Spinal cord (tissue), 10 donors: ENCODE data around the gene PLCB1. TPM values are rescaled to one million over a fixed set of nuclear protein-coding genes. Genes with fewer than 3 reads are reported as not detected.

Source experiments
- DNase-seq, 6 donors: peaks; one replicate each; pipeline versions ENCODE4 v3.0.0 to v3.0.0-alpha.2; 2013 to 2015; ENCODE audit warnings: low spot score in 6 of 6, low read depth in 4 of 6
- H3K27ac ChIP-seq: one replicate; pipeline ENCODE4 v1.5.1; 2013; ENCODE audit warnings: low read depth, low read length, control low read depth
- H3K27me3 ChIP-seq: one replicate; pipeline ENCODE4 v1.6.1; 2013; ENCODE audit warnings: low read length; ENCODE audit not compliant: control insufficient read depth, insufficient read depth
- H3K36me3 ChIP-seq: one replicate; pipeline ENCODE4 v1.6.1; 2013; ENCODE audit warnings: low read length; ENCODE audit not compliant: control insufficient read depth, insufficient read depth
- H3K4me1 ChIP-seq: one replicate; pipeline ENCODE4 v1.6.1; 2013; ENCODE audit warnings: low read length; ENCODE audit not compliant: control insufficient read depth, insufficient read depth
- H3K4me3 ChIP-seq: one replicate; pipeline ENCODE4 v1.5.1; 2013; ENCODE audit warnings: low read depth, low read length, control low read depth
- H3K9me3 ChIP-seq: one replicate; pipeline ENCODE4 v1.6.1; 2013; ENCODE audit warnings: low read length; ENCODE audit not compliant: control insufficient read depth, insufficient read depth
- WGBS: methylation state at CpG from one replicate; pipeline ENCODE4 v1.1.5; 2013; ENCODE audit warnings: missing lambda C conversion rate; ENCODE audit not compliant: insufficient coverage; 5-methylcytosine and 5-hydroxymethylcytosine counted together
- polyA plus RNA-seq, 2 donors: library from polyadenylated mRNA; unstranded; fragments of 120-200 nt; gene quantifications; one replicate each; pipeline ENCODE4 v1.2.1, GENCODE V29; 2013; ENCODE audit not compliant: insufficient read length in 2 of 2
- total RNA-seq, 2 donors: library from RNA; depleted of rRNA in 1 of 2; stranded (reverse); fragments of 120-200 nt in 1 of 2; fragments of >200 nt in 1 of 2; gene quantifications; one replicate each; pipeline versions ENCODE4 v1.2.3 to v1.2.4, GENCODE V29; 2013 to 2014
- donor health status: healthy.

PLCB1 gene
- total and polyA plus RNA-seq, 4 donors, result 42.9 to 111 (median 88.2) TPM

DNA sequence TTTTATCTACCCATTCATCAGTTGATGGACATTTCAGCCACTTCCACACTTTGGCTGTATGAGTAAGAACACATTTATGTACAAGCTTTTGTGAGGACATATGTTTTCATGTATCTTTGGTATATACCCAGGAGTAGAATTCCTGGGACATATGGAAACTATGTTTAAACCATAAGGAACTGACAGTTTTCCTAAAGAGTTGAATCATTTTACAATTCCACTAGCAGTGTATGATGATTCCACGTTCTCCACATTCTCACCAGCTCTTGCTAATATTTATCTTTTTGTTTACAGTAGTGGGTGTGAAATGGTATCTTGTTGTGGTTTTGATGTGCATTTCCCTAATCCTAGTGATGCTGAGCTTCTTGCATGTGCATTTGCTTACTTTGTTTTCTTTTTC lies 338.1 kb downstream of the PLCB1 start:
- H3K4me3 ChIP-seq, result no peak overlapping the region
- DNase-seq, result peak in 1 of 6 donors; percentile 60
- no peaks in the 10 kb centered on the region for H3K4me1 ChIP-seq
- H3K27me3 ChIP-seq, result no peaks in the 10 kb centered on the region
- no CpG with 5 or more reads among the region's 1 CpG for WGBS
- no peaks in the 10 kb centered on the region for H3K36me3 ChIP-seq
- no peak overlapping the region for H3K27ac ChIP-seq
- no peaks in the 10 kb centered on the region for H3K9me3 ChIP-seq

DNA sequence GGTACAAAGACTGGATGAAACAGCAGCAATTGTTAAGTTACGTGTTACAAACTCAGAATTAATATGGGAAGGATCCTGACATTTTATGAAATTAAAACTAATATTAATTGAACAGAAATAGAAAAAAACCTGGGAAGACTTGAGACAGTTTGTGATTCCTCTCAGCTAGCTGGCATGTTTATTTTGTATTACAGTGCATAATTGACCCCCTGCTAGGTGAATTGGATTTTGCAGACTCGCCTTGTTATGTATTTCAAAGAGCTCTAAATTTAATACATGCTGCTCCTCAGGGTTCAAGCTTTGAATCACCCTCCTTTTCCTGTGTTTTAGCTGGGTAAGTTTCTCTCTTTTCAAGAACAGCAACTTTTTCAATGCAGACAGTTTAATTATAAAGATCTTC lies 339.4 kb downstream of the PLCB1 start:
- WGBS, result no CpG with 5 or more reads among the region's 2 CpGs

DNA sequence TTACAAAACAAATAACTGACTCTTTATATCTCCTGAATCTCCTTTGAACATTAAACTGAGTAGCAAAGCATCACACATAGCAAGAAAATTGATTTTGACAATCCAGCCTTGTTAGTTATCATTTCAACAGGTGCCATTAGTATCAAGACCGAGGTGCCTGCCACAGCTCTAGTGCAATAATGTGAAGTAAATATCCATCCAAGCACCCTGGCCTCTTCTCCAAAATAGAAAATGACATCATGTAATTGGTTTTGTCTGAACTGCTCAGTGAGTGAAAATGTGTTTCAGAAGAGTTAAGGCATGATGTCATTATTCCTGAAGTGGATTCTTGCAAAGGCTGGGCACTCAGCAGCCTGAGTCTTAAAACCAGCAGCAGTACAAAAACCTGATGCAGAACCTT lies 341.4 kb downstream of the PLCB1 start:
- no peaks in the 10 kb centered on the region for H3K27me3 ChIP-seq
- no peaks in the 10 kb centered on the region for H3K36me3 ChIP-seq
- H3K4me3 ChIP-seq, result no peak overlapping the region
- peak in 2 of 6 donors; percentile 8 to 37 for DNase-seq
- no CpG with 5 or more reads among the region's 1 CpG for WGBS
- H3K4me1 ChIP-seq, result no peaks in the 10 kb centered on the region
- H3K9me3 ChIP-seq, result no peaks in the 10 kb centered on the region
- no peak overlapping the region for H3K27ac ChIP-seq

More for the DNA sequence above, 339.4 kb downstream of the PLCB1 start:
- H3K9me3 ChIP-seq, result no peaks in the 10 kb centered on the region
- H3K4me1 ChIP-seq, result no peaks in the 10 kb centered on the region
- DNase-seq, result peak in 2 of 6 donors; percentile 9 to 70
- H3K27me3 ChIP-seq, result no peaks in the 10 kb centered on the region
- no peak overlapping the region for H3K27ac ChIP-seq
- H3K36me3 ChIP-seq, result no peaks in the 10 kb centered on the region
- H3K4me3 ChIP-seq, result no peak overlapping the region

DNA sequence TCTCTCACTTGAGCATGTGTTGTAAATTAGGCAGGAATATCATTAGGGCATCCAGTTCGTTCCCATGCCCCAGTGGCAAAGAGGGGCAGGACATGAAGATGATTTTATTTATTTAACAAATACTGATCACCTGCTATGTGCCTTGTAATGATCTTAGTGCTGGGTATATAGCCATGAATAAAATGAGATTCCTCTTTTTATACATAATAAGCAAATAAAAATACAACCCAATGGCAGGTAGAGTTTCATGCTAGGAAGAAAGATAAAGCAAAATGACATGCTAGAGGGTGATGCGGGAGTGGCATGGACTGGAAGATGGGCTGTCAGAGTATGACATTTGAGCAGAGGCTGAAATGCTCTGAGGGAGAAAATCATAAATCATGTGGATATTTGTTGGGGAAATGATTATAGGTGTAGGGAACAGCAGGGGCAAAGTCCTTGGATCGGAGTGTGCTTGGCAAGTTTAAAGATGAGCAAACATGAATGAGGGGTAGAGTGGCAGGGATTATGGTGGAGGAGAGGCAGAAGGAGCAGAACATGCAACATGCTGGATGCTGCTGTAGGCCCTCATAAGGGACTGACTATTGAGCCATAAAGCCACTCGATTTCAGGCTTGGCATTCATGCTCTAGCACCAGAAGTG lies 342.1 kb downstream of the PLCB1 start:
- Histone ChIP-seq H3K27ac (no peak overlapping the region), H3K9me3 (no peaks in the 10 kb centered on the region), H3K4me3 (no peak overlapping the region), H3K27me3 (no peaks in the 10 kb centered on the region), H3K4me1 (no peaks in the 10 kb centered on the region), H3K36me3 (no peaks in the 10 kb centered on the region)
- WGBS, result 96% methylated on average over 3 of the region's 4 CpGs
- no peak for DNase-seq

DNA sequence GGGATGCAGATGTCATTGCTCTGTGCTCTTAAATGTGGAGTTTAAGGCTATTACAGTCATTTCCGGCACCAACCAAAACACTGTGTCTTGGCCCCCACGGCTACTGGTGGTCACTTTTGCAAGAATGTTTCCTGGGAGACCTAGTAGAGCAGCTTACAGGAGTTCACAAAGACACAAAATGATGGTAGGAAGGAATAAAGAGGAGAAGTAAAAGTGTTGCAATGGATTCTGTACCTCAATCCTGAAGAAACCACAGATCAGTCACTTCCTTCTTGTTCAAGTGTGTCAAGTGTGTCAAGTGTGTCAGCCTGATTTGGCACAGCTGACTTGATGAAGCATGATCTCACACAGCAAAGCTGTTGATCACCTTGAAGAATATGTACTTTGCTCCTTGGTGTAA lies 344.0 kb downstream of the PLCB1 start:
- H3K27ac ChIP-seq, result no peak overlapping the region
- WGBS, result no CpG with 5 or more reads among the region's 2 CpGs
- H3K27me3 ChIP-seq, result no peaks in the 10 kb centered on the region
- H3K9me3 ChIP-seq, result no peaks in the 10 kb centered on the region
- no peaks in the 10 kb centered on the region for H3K36me3 ChIP-seq
- DNase-seq, result no peak
- H3K4me3 ChIP-seq, result no peak overlapping the region
- no peaks in the 10 kb centered on the region for H3K4me1 ChIP-seq

DNA sequence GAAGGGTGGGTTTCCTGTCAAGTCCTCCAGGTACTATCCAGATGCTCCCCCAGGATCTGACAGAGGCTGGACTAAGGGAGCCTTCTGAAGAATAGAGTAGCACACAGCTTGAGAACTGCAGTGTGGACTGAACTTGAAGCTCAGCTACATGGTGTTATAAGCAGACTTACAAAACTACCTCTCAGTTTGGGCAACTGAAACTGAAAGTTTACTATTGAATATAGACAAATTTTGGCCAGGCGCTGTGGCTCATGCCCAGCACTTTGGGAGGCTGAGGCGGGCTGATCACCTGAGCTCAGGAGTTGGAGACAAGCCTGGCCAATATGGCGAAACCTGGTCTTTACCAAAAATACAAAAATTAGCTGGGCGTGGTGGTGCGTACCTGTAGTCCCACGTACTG lies 348.5 kb downstream of the PLCB1 start:
- DNase-seq, result no peak
- no peaks in the 10 kb centered on the region for H3K4me1 ChIP-seq
- WGBS, result 99% methylated on average over 5 of the region's 6 CpGs
- no peaks in the 10 kb centered on the region for H3K27me3 ChIP-seq
- no peaks in the 10 kb centered on the region for H3K36me3 ChIP-seq
- no peak overlapping the region for H3K4me3 ChIP-seq
- H3K9me3 ChIP-seq, result no peaks in the 10 kb centered on the region
- no peak overlapping the region for H3K27ac ChIP-seq

DNA sequence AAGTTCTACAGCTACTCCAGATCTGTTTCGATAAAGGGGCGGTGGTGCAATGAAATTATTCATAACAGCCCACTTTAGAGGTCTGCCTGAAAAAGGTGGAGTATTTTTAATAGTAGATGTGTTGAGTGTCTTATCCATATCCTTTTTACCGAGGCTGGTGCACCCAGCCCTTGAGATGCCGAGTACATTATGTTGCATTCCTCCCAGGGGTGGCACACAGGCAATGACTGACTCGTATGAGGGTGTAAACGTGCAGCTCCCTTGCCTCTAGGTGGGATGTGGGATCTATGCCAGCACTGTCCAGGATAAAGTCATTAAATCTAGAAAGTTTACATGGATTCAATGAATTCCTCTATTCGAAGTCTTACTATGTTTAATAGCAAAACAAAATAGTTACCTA lies 355.6 kb downstream of the PLCB1 start:
- Histone ChIP-seq H3K36me3 (no peaks in the 10 kb centered on the region), H3K4me3 (no peak overlapping the region), H3K4me1 (peaks cover 2% of the 10 kb centered on the region), H3K9me3 (no peaks in the 10 kb centered on the region), H3K27me3 (no peaks in the 10 kb centered on the region), H3K27ac (no peak overlapping the region)
- DNase-seq, result no peak
- WGBS, result 100% methylated on average over 1 of the region's 7 CpGs

DNA sequence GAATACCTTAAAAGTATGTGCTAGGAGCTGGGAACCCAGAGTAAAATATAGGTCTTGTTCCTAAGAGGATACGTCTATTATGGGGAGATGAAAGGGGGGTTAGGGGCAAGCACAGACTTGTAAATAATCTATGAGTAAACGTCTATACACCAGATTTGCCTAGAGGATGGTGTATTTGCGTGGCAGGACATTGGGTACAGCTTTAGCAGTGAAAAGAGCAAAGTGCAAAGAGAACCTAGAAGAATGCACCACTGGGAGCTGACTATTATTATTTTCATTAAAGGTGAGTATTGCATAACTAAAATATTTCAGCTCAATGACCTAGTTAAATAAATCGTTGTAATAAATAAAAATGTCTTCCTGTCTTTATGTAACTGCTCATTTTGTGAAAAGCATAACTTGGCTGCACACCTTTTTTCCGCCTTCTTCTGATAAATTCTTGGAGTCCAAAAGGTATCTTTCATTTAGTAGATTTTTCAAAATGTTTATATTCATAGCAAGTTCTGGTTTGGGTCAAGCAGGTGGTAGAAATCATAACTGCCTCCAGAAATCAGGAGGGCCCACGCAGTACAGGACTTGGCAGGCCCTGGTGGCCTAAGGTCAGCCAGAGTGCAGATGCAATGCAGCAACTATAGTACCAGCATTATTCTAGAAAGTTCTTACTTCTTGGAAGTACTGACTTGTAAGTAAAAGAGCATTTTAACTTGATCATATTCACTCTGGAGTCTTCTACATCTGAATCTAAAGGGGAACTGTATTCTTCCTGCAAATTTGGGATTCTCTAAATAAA lies 357.2 kb downstream of the PLCB1 start:
- Histone ChIP-seq H3K4me1 (peaks cover 2% of the 10 kb centered on the region), H3K27me3 (no peaks in the 10 kb centered on the region), H3K27ac (no peak overlapping the region), H3K36me3 (no peaks in the 10 kb centered on the region), H3K9me3 (no peaks in the 10 kb centered on the region), H3K4me3 (no peak overlapping the region)
- DNase-seq, result no peak
- WGBS, result 100% methylated on average over 1 of the region's 6 CpGs

DNA sequence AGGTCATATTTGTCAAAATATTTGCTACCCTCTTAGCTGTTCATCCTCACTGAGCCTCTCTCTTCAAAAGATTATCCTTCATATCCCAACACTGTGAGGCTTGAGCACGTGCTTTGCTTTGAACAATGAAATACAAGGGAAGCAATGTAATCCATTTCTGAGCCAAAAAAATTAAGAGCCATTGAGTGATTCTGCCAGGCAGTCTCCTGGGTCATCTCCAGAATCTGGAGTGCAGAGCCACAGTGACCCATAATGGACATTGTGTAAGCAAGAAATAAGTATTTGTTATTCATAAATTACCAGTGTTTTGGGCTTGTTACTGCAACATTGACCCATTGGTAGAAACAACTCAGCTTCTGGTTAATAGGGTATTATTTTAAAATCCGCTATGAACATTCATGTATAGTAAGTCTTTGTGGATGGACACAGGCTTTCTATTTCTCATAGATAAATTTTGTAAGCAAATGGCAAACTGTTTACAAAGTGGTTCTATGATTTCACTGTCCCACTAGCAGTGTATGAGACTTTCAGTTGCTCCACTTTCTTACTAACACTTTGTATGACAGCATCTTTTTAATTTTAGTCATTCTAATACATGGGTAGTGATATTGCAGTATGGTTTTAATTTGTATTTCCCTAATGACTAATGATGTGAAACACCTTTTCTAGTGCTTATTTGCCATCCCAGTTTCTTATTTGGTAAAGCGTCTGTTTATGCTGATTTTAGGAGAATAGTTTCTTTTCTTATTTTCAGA lies 358.2 kb downstream of the PLCB1 start:
- H3K27ac ChIP-seq, result no peak overlapping the region
- peak in 1 of 6 donors; percentile 22 for DNase-seq
- H3K4me3 ChIP-seq, result no peak overlapping the region
- 86% methylated on average over 1 of the region's 3 CpGs for WGBS
- peaks cover 2% of the 10 kb centered on the region for H3K4me1 ChIP-seq
- H3K36me3 ChIP-seq, result no peaks in the 10 kb centered on the region
- H3K27me3 ChIP-seq, result no peaks in the 10 kb centered on the region
- H3K9me3 ChIP-seq, result no peaks in the 10 kb centered on the region
